Measurements from ENCODE around the gene HCST.
A peak's percentile ranks its signal among the peaks of the same experiment; 100 is the strongest.

HCST gene

DNA sequence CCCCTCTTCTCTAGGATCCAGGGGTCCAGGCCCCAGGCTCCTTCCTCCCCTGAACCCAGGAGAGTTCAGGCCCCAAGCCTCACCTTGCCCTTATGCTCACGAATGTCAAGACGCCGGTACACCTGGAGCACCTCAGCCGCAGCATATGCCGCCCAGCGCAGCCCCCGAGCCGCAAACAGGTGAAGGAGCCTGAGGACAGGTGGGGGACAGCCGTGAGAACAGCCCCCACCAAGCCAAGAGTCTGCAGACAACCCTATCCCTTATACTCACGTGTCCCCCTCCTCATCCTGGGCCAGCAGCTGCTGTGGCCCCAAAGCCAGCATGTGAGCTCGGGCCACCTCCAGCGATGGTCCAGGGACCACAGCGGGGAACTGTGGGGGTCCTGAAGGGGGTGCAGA lies 5.7 kb upstream of the HCST start:
- no peak overlapping the region for H3K9ac ChIP-seq (ENCODE audit: insufficient read length)
- DNase-seq (ENCODE audit: low read depth, low spot score), result no peak
- TF ChIP-seq EZH2 (IDR thresholded peaks at IDR 0.05) (no peak), POLR2AphosphoS5 (IDR thresholded peaks at IDR 0.05; ENCODE audit: borderline replicate concordance, low read depth, low read length) (no peak), FOXP2 (optimal IDR thresholded peaks at IDR 0.05; ENCODE audit: control extremely low read depth, extremely low read length, insufficient read depth) (no peak)
- H3K9me3 ChIP-seq (ENCODE audit: low read depth, low read length), result no peaks in the 10 kb centered on the region
- H3K36me3 ChIP-seq (ENCODE audit: insufficient read depth, low read length), result peaks cover 5% of the 10 kb centered on the region; the same call in 1 of the 2 replicates
- H3K4me3 ChIP-seq, result no peak overlapping the region
- no peak overlapping the region for H3K27ac ChIP-seq

GRCh38 chr19:35897706-35898451 lies 4.5 kb upstream of the HCST start:
- TF ChIP-seq EZH2 (IDR thresholded peaks at IDR 0.05) (no peak), POLR2AphosphoS5 (IDR thresholded peaks at IDR 0.05; ENCODE audit: borderline replicate concordance, low read depth, low read length) (no peak), FOXP2 (optimal IDR thresholded peaks at IDR 0.05; ENCODE audit: control extremely low read depth, extremely low read length, insufficient read depth) (no peak)
- Histone ChIP-seq H3K27ac (no peak overlapping the region), H3K9ac (ENCODE audit: insufficient read length) (no peak overlapping the region), H3K36me3 (ENCODE audit: insufficient read depth, low read length) (peaks cover 5% of the 10 kb centered on the region; the same call in 1 of the 2 replicates), H3K9me3 (ENCODE audit: low read depth, low read length) (no peaks in the 10 kb centered on the region), H3K4me3 (no peak overlapping the region)
- no peak for DNase-seq (ENCODE audit: low read depth, low spot score)

GRCh38 chr19:35898499-35898809 lies 3.9 kb upstream of the HCST start:
- peaks cover 5% of the 10 kb centered on the region; the same call in 1 of the 2 replicates for H3K36me3 ChIP-seq (ENCODE audit: insufficient read depth, low read length)
- DNase-seq (ENCODE audit: low read depth, low spot score), result no peak
- TF ChIP-seq EZH2 (IDR thresholded peaks at IDR 0.05) (no peak), FOXP2 (optimal IDR thresholded peaks at IDR 0.05; ENCODE audit: control extremely low read depth, extremely low read length, insufficient read depth) (no peak), POLR2AphosphoS5 (IDR thresholded peaks at IDR 0.05; ENCODE audit: borderline replicate concordance, low read depth, low read length) (no peak)
- H3K27ac ChIP-seq, result no peak overlapping the region
- H3K9me3 ChIP-seq (ENCODE audit: low read depth, low read length), result no peaks in the 10 kb centered on the region
- peak overlapping the region; percentile 90 for H3K4me3 ChIP-seq
- peak overlapping the region; percentile 89 for H3K9ac ChIP-seq (ENCODE audit: insufficient read length)

- no peak for TF ChIP-seq EZH2 (IDR thresholded peaks at IDR 0.05)
- no peak for TF ChIP-seq FOXP2 (optimal IDR thresholded peaks at IDR 0.05; ENCODE audit: control extremely low read depth, extremely low read length, insufficient read depth)
- TF ChIP-seq POLR2AphosphoS5 (IDR thresholded peaks at IDR 0.05; ENCODE audit: borderline replicate concordance, low read depth, low read length), result peak; percentile 78
- Histone ChIP-seq H3K27ac (no peak overlapping the region), H3K9ac (ENCODE audit: insufficient read length) (peak overlapping the region; percentile 89), H3K9me3 (ENCODE audit: low read depth, low read length) (no peaks in the 10 kb centered on the region), H3K36me3 (ENCODE audit: insufficient read depth, low read length) (peaks cover 5% of the 10 kb centered on the region; the same call in 1 of the 2 replicates), H3K4me3 (peak overlapping the region; percentile 90)
- no peak for DNase-seq (ENCODE audit: low read depth, low spot score)
Measured at GRCh38 chr19:35899547-35900214, 2.6 kb upstream of the HCST start.

DNA sequence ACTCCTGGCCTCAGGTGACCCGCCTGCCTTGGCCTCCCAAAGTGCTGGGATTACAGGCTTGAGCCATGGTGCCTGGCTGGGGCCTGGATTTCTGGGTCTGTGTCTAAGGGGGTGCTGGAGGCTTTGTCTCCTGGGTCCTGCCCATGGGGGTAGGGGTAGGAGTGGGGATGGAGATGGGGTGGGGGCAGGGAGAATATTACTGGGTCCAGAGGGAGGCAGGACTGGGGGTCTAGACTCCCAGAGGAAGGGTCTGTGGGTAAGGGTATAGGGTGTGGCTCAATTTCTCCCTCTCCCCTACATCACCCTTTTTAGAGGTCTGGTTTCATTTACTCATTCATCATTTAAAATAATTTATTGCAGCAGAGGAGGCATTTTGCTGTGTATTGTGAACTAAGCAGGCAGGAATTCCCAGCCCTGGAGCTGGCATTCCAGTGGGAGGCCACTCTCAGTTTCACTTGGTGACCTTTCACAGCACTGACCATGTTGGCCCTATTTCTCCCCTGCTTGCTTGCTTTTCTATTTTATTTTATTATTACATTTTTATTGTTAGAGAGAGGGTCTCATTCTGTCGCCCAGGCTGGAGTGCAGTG lies 1.2 kb upstream of the HCST start:
- no peak overlapping the region for H3K9ac ChIP-seq (ENCODE audit: insufficient read length)
- H3K36me3 ChIP-seq (ENCODE audit: insufficient read depth, low read length), result peaks cover 2% of the 10 kb centered on the region; the same call in 1 of the 2 replicates
- H3K9me3 ChIP-seq (ENCODE audit: low read depth, low read length), result no peaks in the 10 kb centered on the region
- H3K27ac ChIP-seq, result no peak overlapping the region
- DNase-seq (ENCODE audit: low read depth, low spot score), result no peak
- no peak for TF ChIP-seq FOXP2 (optimal IDR thresholded peaks at IDR 0.05; ENCODE audit: control extremely low read depth, extremely low read length, insufficient read depth)
- no peak for TF ChIP-seq POLR2AphosphoS5 (IDR thresholded peaks at IDR 0.05; ENCODE audit: borderline replicate concordance, low read depth, low read length)
- no peak for TF ChIP-seq EZH2 (IDR thresholded peaks at IDR 0.05)
- H3K4me3 ChIP-seq, result 0 out of 2 replicates have a peak overlapping the region, but pooled peaks have one; percentile 90

GRCh38 chr19:35902870-35903475 lies 644 bp downstream of the HCST start:
- no peak overlapping the region for H3K27ac ChIP-seq
- H3K9ac ChIP-seq (ENCODE audit: insufficient read length), result no peak overlapping the region
- H3K36me3 ChIP-seq (ENCODE audit: insufficient read depth, low read length), result no peaks in the 10 kb centered on the region
- peak overlapping the region; percentile 59 for H3K4me3 ChIP-seq
- DNase-seq (ENCODE audit: low read depth, low spot score), result no peak
- TF ChIP-seq EZH2 (IDR thresholded peaks at IDR 0.05), result no peak
- no peak for TF ChIP-seq POLR2AphosphoS5 (IDR thresholded peaks at IDR 0.05; ENCODE audit: borderline replicate concordance, low read depth, low read length)
- no peak for TF ChIP-seq FOXP2 (optimal IDR thresholded peaks at IDR 0.05; ENCODE audit: control extremely low read depth, extremely low read length, insufficient read depth)
- no peaks in the 10 kb centered on the region for H3K9me3 ChIP-seq (ENCODE audit: low read depth, low read length)

DNA sequence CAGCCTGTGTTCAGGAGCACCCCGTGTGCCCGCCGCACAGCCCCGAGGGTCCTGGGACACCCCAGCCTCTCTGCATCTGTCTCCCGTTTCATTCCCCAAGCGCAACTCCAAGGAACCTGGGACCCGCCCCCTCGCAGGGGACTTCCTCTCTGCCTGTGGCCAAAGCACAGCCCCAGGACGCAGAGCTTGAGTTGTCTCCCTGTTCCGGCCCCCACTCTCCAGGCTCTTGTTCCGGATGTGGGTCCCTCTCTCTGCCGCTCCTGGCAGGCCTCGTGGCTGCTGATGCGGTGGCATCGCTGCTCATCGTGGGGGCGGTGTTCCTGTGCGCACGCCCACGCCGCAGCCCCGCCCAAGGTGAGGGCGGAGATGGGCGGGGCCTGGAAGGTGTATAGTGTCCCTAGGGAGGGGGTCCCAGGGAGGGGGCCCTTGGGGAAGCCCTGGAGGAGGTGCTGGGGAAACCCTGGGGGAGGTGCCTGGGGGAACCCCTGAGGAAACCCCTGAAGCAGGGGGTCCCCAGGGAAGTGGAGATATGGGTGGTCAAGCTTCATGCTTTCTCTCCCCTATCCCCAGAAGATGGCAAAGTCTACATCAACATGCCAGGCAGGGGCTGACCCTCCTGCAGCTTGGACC lies 1.3 kb downstream of the HCST start:
- no peaks in the 10 kb centered on the region for H3K9me3 ChIP-seq (ENCODE audit: low read depth, low read length)
- peak overlapping the region; percentile 59 for H3K4me3 ChIP-seq
- no peak for DNase-seq (ENCODE audit: low read depth, low spot score)
- no peaks in the 10 kb centered on the region for H3K36me3 ChIP-seq (ENCODE audit: insufficient read depth, low read length)
- H3K9ac ChIP-seq (ENCODE audit: insufficient read length), result no peak overlapping the region
- no peak for TF ChIP-seq EZH2 (IDR thresholded peaks at IDR 0.05)
- peak; percentile 70; the same call in 1 of the 2 replicates for TF ChIP-seq POLR2AphosphoS5 (IDR thresholded peaks at IDR 0.05; ENCODE audit: borderline replicate concordance, low read depth, low read length)
- TF ChIP-seq FOXP2 (optimal IDR thresholded peaks at IDR 0.05; ENCODE audit: control extremely low read depth, extremely low read length, insufficient read depth), result peak; percentile 11
- H3K27ac ChIP-seq, result no peak overlapping the region
